K562 (cell line): ENCODE results near the gene CSRP2. TPM values are rescaled to one million over a fixed set of nuclear protein-coding genes. Genes with fewer than 3 reads are reported as not detected.

ENCODE experiments used
- HDAC6 ChIP-seq: IDR thresholded peaks from 2 replicates; pipeline ENCODE4 v1.6.1; 2012; ENCODE audit warnings: low read depth, mild to moderate bottlenecking, control low read depth, inconsistent platforms, low read length, moderate library complexity
- KAT7 ChIP-seq: sonication (generic); formaldehyde crosslinking; IDR thresholded peaks from 2 replicates; pipeline ENCODE4 v1.8.0; 2022; ENCODE audit warnings: missing genetic modification reagents, mild to moderate bottlenecking, borderline replicate concordance
- RFX7 ChIP-seq: fragments of 250-450 bp; sonication (Bioruptor Pico); IDR thresholded peaks from 2 replicates; pipeline ENCODE4 v1.5.1; 2021; ENCODE audit warnings: mild to moderate bottlenecking
- ZNF146 ChIP-seq: IDR thresholded peaks from one replicate; pipeline ENCODE4 v1.6.1; 2018; ENCODE audit warnings: missing compliant biosample characterization; ENCODE audit not compliant: unreplicated experiment
- ZNF445 ChIP-seq: fragments of 250-450 bp; sonication (Bioruptor Pico); IDR thresholded peaks from 2 replicates; pipeline ENCODE4 v1.4.0; 2020; ENCODE audit warnings: low read depth, mild to moderate bottlenecking, moderate library complexity
- ZNF79 ChIP-seq: fragments of 250-450 bp; sonication (Bioruptor Pico); IDR thresholded peaks from 2 replicates; pipeline ENCODE4 v1.4.0; 2020; ENCODE audit warnings: low read depth, mild to moderate bottlenecking, moderate library complexity
- polyA plus RNA-seq, 8 experiments: library from polyadenylated mRNA; depleted of rRNA in 4 of 8; stranded (reverse) in 5 of 8; unstranded in 3 of 8; fragments of >200 nt; fragmentation: Nextera tagmentation in 2 of 8; fragmentation: Illumina TruSeq in 1 of 8; extraction: Ambion mirVana in 2 of 8; extraction: Trizol in 1 of 8; gene quantifications; 2 replicates each; pipeline versions ENCODE4 v1.2.1 to v1.2.3, GENCODE V29; 2011 to 2014; ENCODE audit warnings: inconsistent platforms in 1 of 8, missing spikeins in 1 of 8
- total RNA-seq, 7 experiments: library from RNA; depleted of rRNA in 6 of 7; stranded (reverse); fragments of >200 nt in 6 of 7; fragmentation: Illumina TruSeq in 2 of 7; extraction: Trizol in 2 of 7; gene quantifications; 2 replicates each; pipeline versions ENCODE4 v1.2.1 to v1.2.3, GENCODE V29; 2011 to 2021; ENCODE audit warnings: low replicate concordance in 1 of 7
- TF ChIP-seq, protein P1 (sequence below): fragments of 250-450 bp; sonication (Bioruptor Pico); IDR thresholded peaks from 2 replicates; pipeline ENCODE4 v1.4.0; 2020; ENCODE audit warnings: mild to moderate bottlenecking, moderate library complexity, borderline replicate concordance
- TF ChIP-seq, protein P2 (sequence below): sonication (generic); formaldehyde crosslinking; IDR thresholded peaks from 2 replicates; pipeline ENCODE4 v1.8.1; 2023; ENCODE audit warnings: missing genetic modification reagents, mild to moderate bottlenecking, borderline replicate concordance

CSRP2 gene
- total and polyA plus RNA-seq, 9 of the 15 experiments (the other 6 are each of a cell fraction or from before 2014, with no cell fraction given) = 0.32 to 6.2 (median 2.3) TPM

DNA sequence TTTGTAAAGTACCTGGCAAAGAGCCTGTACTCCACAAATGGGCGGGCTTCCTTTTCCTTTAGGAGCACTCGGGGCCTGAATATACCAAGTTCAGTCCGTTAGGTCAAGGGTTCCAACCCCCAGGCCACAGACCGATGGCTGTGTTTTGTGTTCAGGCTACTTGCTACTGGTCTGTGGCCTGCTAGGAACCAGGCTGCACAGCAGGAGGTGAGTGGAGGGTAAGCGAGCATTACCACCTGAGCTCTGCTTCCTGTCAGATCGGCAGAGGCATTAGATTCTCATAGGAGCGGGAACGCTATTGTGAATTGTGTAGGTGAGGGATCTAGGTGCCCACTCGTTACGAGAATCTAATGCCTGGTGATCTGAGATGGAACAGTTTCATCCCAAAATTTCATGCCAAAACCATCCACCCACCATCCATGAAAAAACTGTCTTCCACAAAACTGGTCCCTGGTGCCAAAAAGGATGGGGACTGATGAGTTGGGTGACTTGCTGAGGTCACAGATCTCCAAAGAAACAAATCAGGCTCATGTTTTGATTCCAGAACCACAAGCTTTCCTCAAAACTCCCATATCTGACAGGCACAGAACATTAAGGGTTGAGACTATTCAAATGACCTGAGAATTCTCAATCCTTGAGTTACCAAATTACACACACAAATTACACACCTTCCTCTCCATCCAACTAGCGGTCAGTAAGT, 4.2 kb downstream of the CSRP2 start (continued):
- TF ChIP-seq, protein P1, sequence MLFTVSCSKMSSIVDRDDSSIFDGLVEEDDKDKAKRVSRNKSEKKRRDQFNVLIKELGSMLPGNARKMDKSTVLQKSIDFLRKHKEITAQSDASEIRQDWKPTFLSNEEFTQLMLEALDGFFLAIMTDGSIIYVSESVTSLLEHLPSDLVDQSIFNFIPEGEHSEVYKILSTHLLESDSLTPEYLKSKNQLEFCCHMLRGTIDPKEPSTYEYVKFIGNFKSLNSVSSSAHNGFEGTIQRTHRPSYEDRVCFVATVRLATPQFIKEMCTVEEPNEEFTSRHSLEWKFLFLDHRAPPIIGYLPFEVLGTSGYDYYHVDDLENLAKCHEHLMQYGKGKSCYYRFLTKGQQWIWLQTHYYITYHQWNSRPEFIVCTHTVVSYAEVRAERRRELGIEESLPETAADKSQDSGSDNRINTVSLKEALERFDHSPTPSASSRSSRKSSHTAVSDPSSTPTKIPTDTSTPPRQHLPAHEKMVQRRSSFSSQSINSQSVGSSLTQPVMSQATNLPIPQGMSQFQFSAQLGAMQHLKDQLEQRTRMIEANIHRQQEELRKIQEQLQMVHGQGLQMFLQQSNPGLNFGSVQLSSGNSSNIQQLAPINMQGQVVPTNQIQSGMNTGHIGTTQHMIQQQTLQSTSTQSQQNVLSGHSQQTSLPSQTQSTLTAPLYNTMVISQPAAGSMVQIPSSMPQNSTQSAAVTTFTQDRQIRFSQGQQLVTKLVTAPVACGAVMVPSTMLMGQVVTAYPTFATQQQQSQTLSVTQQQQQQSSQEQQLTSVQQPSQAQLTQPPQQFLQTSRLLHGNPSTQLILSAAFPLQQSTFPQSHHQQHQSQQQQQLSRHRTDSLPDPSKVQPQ (CRISPR knock-in tag) = no peak
- no peak for TF ChIP-seq ZNF445 (CRISPR knock-in tag)
- TF ChIP-seq RFX7 (CRISPR knock-in tag) = no peak
- TF ChIP-seq, protein P2, sequence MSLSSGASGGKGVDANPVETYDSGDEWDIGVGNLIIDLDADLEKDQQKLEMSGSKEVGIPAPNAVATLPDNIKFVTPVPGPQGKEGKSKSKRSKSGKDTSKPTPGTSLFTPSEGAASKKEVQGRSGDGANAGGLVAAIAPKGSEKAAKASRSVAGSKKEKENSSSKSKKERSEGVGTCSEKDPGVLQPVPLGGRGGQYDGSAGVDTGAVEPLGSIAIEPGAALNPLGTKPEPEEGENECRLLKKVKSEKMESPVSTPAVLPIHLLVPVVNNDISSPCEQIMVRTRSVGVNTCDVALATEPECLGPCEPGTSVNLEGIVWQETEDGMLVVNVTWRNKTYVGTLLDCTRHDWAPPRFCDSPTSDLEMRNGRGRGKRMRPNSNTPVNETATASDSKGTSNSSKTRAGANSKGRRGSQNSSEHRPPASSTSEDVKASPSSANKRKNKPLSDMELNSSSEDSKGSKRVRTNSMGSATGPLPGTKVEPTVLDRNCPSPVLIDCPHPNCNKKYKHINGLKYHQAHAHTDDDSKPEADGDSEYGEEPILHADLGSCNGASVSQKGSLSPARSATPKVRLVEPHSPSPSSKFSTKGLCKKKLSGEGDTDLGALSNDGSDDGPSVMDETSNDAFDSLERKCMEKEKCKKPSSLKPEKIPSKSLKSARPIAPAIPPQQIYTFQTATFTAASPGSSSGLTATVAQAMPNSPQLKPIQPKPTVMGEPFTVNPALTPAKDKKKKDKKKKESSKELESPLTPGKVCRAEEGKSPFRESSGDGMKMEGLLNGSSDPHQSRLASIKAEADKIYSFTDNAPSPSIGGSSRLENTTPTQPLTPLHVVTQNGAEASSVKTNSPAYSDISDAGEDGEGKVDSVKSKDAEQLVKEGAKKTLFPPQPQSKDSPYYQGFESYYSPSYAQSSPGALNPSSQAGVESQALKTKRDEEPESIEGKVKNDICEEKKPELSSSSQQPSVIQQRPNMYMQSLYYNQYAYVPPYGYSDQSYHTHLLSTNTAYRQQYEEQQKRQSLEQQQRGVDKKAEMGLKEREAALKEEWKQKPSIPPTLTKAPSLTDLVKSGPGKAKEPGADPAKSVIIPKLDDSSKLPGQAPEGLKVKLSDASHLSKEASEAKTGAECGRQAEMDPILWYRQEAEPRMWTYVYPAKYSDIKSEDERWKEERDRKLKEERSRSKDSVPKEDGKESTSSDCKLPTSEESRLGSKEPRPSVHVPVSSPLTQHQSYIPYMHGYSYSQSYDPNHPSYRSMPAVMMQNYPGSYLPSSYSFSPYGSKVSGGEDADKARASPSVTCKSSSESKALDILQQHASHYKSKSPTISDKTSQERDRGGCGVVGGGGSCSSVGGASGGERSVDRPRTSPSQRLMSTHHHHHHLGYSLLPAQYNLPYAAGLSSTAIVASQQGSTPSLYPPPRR (CRISPR knock-in tag) = no peak
- no peak for TF ChIP-seq HDAC6
- no peak for TF ChIP-seq ZNF79 (CRISPR knock-in tag)
- TF ChIP-seq KAT7 (CRISPR knock-in tag) = no peak
- no peak for TF ChIP-seq ZNF146
